B cell (primary cell): ENCODE measurements around the gene AKAP14. TPM values are rescaled to one million over a fixed set of nuclear protein-coding genes. Genes with fewer than 3 reads are reported as not detected.

Source experiments
- ATAC-seq: fragments of 200-7000 bp; cut with Tn5 transposase; one replicate; pipeline ENCODE4 v1.10.0; 2021; ENCODE audit warnings: low read depth, mild to moderate bottlenecking, moderate number of reproducible peaks, moderate library complexity
- CTCF ChIA-PET: fragments of 350-600 bp; sonication (Branson Sonifier 250); formaldehyde crosslinking; loops from one replicate; lab custom pipeline; 2021; ENCODE audit warnings: antibody characterized with exemption, inconsistent platforms; lab: Charles Lee
- POLR2A ChIA-PET: fragments of 350-600 bp; sonication (Branson Sonifier 250); formaldehyde crosslinking; loops from one replicate; lab custom pipeline; 2021; ENCODE audit warnings: antibody characterized with exemption; lab: Charles Lee
- DNase-seq: peaks from one replicate; pipeline ENCODE4 v3.0.0; 2013
- H2AFZ ChIP-seq: 2 replicates; pipeline ENCODE4 v1.6.1; 2012; ENCODE audit warnings: mild to moderate bottlenecking, low read depth, low read length; ENCODE audit not compliant: insufficient read depth, poor library complexity, severe bottlenecking
- H3K27ac ChIP-seq, 2 donors: 1 replicate in 1 of 2; 2 replicates in 1 of 2; pipeline ENCODE4 v1.5.1; 2012 to 2013; ENCODE audit warnings: low read length in 2 of 2, mild to moderate bottlenecking in 2 of 2, moderate library complexity in 1 of 2
- H3K27me3 ChIP-seq, 4 experiments: fragments of 200-600 bp in 1 of 4; sonication (generic) in 1 of 4; replicated peaks in 1 of 4; 1 replicate in 2 of 4; 2 replicates in 2 of 4; pipeline versions ENCODE4 v1.6.1 to v1.7.0; 2013 to 2016; ENCODE audit warnings: low read length in 3 of 4, mild to moderate bottlenecking in 2 of 4, mixed read lengths in 1 of 4, moderate library complexity in 1 of 4; ENCODE audit not compliant: insufficient read depth in 4 of 4, control insufficient read depth in 3 of 4; ENCODE audit errors: control extremely low read depth in 1 of 4
- H3K36me3 ChIP-seq, 2 experiments: replicated peaks in 1 of 2; 1 replicate in 1 of 2; 2 replicates in 1 of 2; pipeline versions ENCODE4 v1.6.1 to v1.7.1; 2013; ENCODE audit warnings: low read length in 1 of 2; ENCODE audit not compliant: insufficient read depth in 2 of 2, control insufficient read depth in 1 of 2; ENCODE audit errors: control extremely low read depth in 1 of 2, extremely low read depth in 1 of 2
- H3K4me1 ChIP-seq, 2 donors: fragments of 200-600 bp in 1 of 2; sonication (generic) in 1 of 2; 1 replicate in 1 of 2; 2 replicates in 1 of 2; pipeline versions ENCODE4 v1.5.1 to v1.6.1; 2013 to 2017; ENCODE audit warnings: low read length in 2 of 2; ENCODE audit not compliant: control insufficient read depth in 2 of 2, insufficient read depth in 2 of 2
- H3K4me2 ChIP-seq: replicated peaks from 2 replicates; pipeline ENCODE3; 2012; ENCODE audit warnings: mild to moderate bottlenecking, low read depth, low read length; ENCODE audit not compliant: poor library complexity, severe bottlenecking
- H3K4me3 ChIP-seq, 5 experiments: fragments of 200-600 bp in 1 of 5; sonication (generic) in 1 of 5; 1 replicate in 3 of 5; 2 replicates in 2 of 5; pipeline versions ENCODE4 v1.5.1 to v1.7.0; 2011 to 2016; ENCODE audit warnings: low read length in 4 of 5, mild to moderate bottlenecking in 4 of 5, low read depth in 2 of 5, control low read depth in 1 of 5, moderate library complexity in 1 of 5; ENCODE audit not compliant: insufficient read depth in 1 of 5; ENCODE audit errors: control extremely low read depth in 1 of 5, extremely low read depth in 1 of 5
- H3K79me2 ChIP-seq: fragments of 200-600 bp; sonication (generic); one replicate; pipeline ENCODE4 v1.6.0; 2016; ENCODE audit warnings: low read length; ENCODE audit not compliant: control insufficient read depth, insufficient read depth
- H3K9ac ChIP-seq: fragments of 200-600 bp; sonication (generic); 2 replicates; pipeline ENCODE4 v1.6.1; 2017; ENCODE audit warnings: mild to moderate bottlenecking, low read length, moderate library complexity
- H3K9me3 ChIP-seq, 3 donors: one replicate each; pipeline versions ENCODE4 v1.6.1 to v1.7.1; 2013; ENCODE audit warnings: low read length in 2 of 3; ENCODE audit not compliant: control insufficient read depth in 2 of 3, insufficient read depth in 1 of 3; ENCODE audit errors: control extremely low read depth in 1 of 3
- H4K20me1 ChIP-seq: 2 replicates; pipeline ENCODE4 v1.6.0; 2012; ENCODE audit warnings: mild to moderate bottlenecking, low read length; ENCODE audit not compliant: insufficient read depth, control insufficient read depth, poor library complexity, severe bottlenecking
- H3K27ac Mint-ChIP-seq: one replicate; pipeline ENCODE4 v1.8.0; 2021; ENCODE audit warnings: mixed read lengths
- H3K27me3 Mint-ChIP-seq: one replicate; pipeline ENCODE4 v1.8.0; 2021; ENCODE audit warnings: mixed read lengths
- H3K4me1 Mint-ChIP-seq: one replicate; pipeline ENCODE4 v1.8.0; 2021; ENCODE audit warnings: mixed read lengths
- H3K4me3 Mint-ChIP-seq: one replicate; pipeline ENCODE4 v1.8.0; 2021; ENCODE audit warnings: mixed read lengths
- H3K9me3 Mint-ChIP-seq: one replicate; pipeline ENCODE4 v1.8.0; 2022; ENCODE audit warnings: mixed read lengths; ENCODE audit not compliant: insufficient read depth
- EZH2 ChIP-seq: IDR thresholded peaks from 2 replicates; pipeline ENCODE4 v1.6.1; 2012; ENCODE audit warnings: borderline replicate concordance, low read depth, mild to moderate bottlenecking, moderate library complexity, low read length; ENCODE audit not compliant: insufficient read depth, poor library complexity, severe bottlenecking
- WGBS: methylation state at CpG from one replicate; pipeline ENCODE4 v1.1.5; 2013; ENCODE audit warnings: missing lambda C conversion rate; ENCODE audit not compliant: insufficient coverage; 5-methylcytosine and 5-hydroxymethylcytosine counted together
- intact Hi-C: fragments of 100-400 bp; cut with micrococcal nuclease; formaldehyde crosslinking; loops from one replicate; pipeline ENCODE4 v1.10.0; 2022
- polyA plus RNA-seq: library from polyadenylated mRNA; depleted of rRNA; stranded (reverse); fragments of >200 nt; gene quantifications from 2 replicates; pipeline ENCODE4 v1.2.3, GENCODE V29; 2012
- total RNA-seq, 2 donors: library from RNA; stranded (reverse); fragments of 120-200 nt in 1 of 2; gene quantifications; 1 replicate in 1 of 2; 2 replicates in 1 of 2; pipeline versions ENCODE4 v1.2.3 to v1.2.4, GENCODE V29; 2013 to 2022
- TF ChIP-seq, protein P1 (sequence below): fragments of 200-600 bp; IDR thresholded peaks from one replicate; pipeline ENCODE4 v1.8.0; 2022; ENCODE audit warnings: antibody characterized with exemption, mild to moderate bottlenecking

Gene AKAP14
- total and polyA plus RNA-seq, 2 donors (not counting 1 experiment from before 2014, with no cell fraction given): not detected

GRCh38 chrX:119853444-119853843 lies 42.2 kb upstream of the AKAP14 start:
- H3K4me1 Mint-ChIP-seq: peaks cover 15% of the 10 kb centered on the region
- ATAC-seq (no peak), DNase-seq (no peak)
- POLR2A ChIA-PET: interaction anchor here (1.2 to 1.6 kb wide), 2 partner anchors 17 to 62 kb away, joined by 10 to 12 read pairs; partner anchors contain the start of genes NDUFA1, RNF113A and RPL39
- Histone ChIP-seq H2AFZ (peak overlapping the region; percentile 72), H3K27ac (peak overlapping the region in 1 of 2 donors; percentile 67), H3K27me3 (no peaks in the 10 kb centered on the region), H3K4me2 (peak overlapping the region; percentile 81), H4K20me1 (no peaks in the 10 kb centered on the region), H3K4me3 (peak overlapping the region in 2 of 5 experiments; percentile 21 to 29), H3K4me1 (peaks cover 0 to 11% of the 10 kb centered on the region in 2 donors), H3K9ac (no peak overlapping the region), H3K9me3 (no peaks in the 10 kb centered on the region), H3K79me2 (peaks cover 9% of the 10 kb centered on the region), H3K36me3 (peaks cover 2% of the 10 kb centered on the region in 2 experiments)
- H3K9me3 Mint-ChIP-seq: no peaks in the 10 kb centered on the region
- peak overlapping the region; percentile 98 for H3K4me3 Mint-ChIP-seq
- H3K27ac Mint-ChIP-seq: peak overlapping the region; percentile 97
- no peaks in the 10 kb centered on the region for H3K27me3 Mint-ChIP-seq
- no peak for TF ChIP-seq EZH2
- TF ChIP-seq, protein P1, sequence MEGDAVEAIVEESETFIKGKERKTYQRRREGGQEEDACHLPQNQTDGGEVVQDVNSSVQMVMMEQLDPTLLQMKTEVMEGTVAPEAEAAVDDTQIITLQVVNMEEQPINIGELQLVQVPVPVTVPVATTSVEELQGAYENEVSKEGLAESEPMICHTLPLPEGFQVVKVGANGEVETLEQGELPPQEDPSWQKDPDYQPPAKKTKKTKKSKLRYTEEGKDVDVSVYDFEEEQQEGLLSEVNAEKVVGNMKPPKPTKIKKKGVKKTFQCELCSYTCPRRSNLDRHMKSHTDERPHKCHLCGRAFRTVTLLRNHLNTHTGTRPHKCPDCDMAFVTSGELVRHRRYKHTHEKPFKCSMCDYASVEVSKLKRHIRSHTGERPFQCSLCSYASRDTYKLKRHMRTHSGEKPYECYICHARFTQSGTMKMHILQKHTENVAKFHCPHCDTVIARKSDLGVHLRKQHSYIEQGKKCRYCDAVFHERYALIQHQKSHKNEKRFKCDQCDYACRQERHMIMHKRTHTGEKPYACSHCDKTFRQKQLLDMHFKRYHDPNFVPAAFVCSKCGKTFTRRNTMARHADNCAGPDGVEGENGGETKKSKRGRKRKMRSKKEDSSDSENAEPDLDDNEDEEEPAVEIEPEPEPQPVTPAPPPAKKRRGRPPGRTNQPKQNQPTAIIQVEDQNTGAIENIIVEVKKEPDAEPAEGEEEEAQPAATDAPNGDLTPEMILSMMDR: no peak
- CTCF ChIA-PET: interaction anchor here (0.9 to 1.3 kb wide), 2 partner anchors 16 to 62 kb away, joined by 4 to 6 read pairs; partner anchors contain the start of gene RPL39
- no CpG with 5 or more reads among the region's 10 CpGs for WGBS
- intact Hi-C loops: loop anchor here (1.0 to 5.0 kb wide), 4 partner anchors 18 to 62 kb away; partner anchors contain the start of genes NDUFA1, RNF113A and RPL39

- Histone ChIP-seq H3K79me2 (peaks cover 27% of the 10 kb centered on the region), H3K4me3 (peak overlapping the region; percentile 64 to 87 (median 79)), H3K36me3 (no peaks in the 10 kb centered on the region), H3K4me2 (peak overlapping the region; percentile 71), H2AFZ (peak overlapping the region; percentile 84), H3K9ac (peak overlapping the region; percentile 89), H3K4me1 (peaks cover 7 to 16% of the 10 kb centered on the region in 2 donors), H3K27ac (peak overlapping the region; percentile 91 to 94), H3K9me3 (no peaks in the 10 kb centered on the region), H3K27me3 (no peaks in the 10 kb centered on the region), H4K20me1 (peaks cover 6% of the 10 kb centered on the region)
- POLR2A ChIA-PET: interaction anchor here (1.0 to 2.6 kb wide), 5 partner anchors 12 to 264 kb away, joined by 3 to 10 read pairs (median 5); partner anchors contain the start of genes RPL39 and UPF3B
- CTCF ChIA-PET: interaction anchor here (0.7 to 1.0 kb wide), 3 partner anchors 79 to 365 kb away, joined by 3 to 4 read pairs (median 3); partner anchors contain the start of gene RPL39
- Mint-ChIP-seq H3K9me3 (no peaks in the 10 kb centered on the region), H3K27ac (peak overlapping the region; percentile 100), H3K27me3 (no peaks in the 10 kb centered on the region), H3K4me1 (peaks cover 22% of the 10 kb centered on the region), H3K4me3 (peak overlapping the region; percentile 98)
- DNase-seq: no peak
- peak; percentile 10 for ATAC-seq
- under 1% methylated on average over 14 of the region's 25 CpGs for WGBS
- no peak for TF ChIP-seq EZH2
- TF ChIP-seq, protein P1: no peak
- intact Hi-C loops: loop anchor here (1.0 to 5.0 kb wide), 6 partner anchors 17 to 403 kb away; partner anchors contain the start of genes NKAP, RPL39, SEPTIN6 and SLC25A5
Observed at GRCh38 chrX:119870626-119871131, 25.0 kb upstream of the AKAP14 start.
